Upper lobe of left lung (tissue), 4 donors: ENCODE results near the gene KCNQ2.

ENCODE experiments used
- CTCF ChIP-seq, 6 experiments: fragments of 450-650 bp in 4 of 6; fragments of 200-600 bp in 2 of 6; sonication (generic) in 2 of 6; IDR thresholded peaks; one replicate each; pipeline ENCODE4 v1.5.1; 2016 to 2019; ENCODE audit warnings: antibody characterized with exemption in 6 of 6
- POLR2AphosphoS5 ChIP-seq, 2 donors: sonication (generic); formaldehyde crosslinking; IDR thresholded peaks; one replicate each; pipeline ENCODE4 v1.5.1; 2017; ENCODE audit warnings: antibody characterized with exemption in 2 of 2

- TF ChIP-seq CTCF (IDR thresholded peaks at IDR 0.05) (no peak), POLR2AphosphoS5 (IDR thresholded peaks at IDR 0.05) (no peak)
Measured at GRCh38 chr20:63382551-63383300, 89.7 kb downstream of the KCNQ2 start.
